Pancreas (tissue), 10 donors: ENCODE measurements around the gene RYR3. TPM values are rescaled to one million over a fixed set of nuclear protein-coding genes. Genes with fewer than 3 reads are reported as not detected.

Experiments
- ATAC-seq, 4 donors: fragments of 200-7000 bp; cut with Tn5 transposase; one replicate each; pipeline versions ENCODE4 v1.8.0 to v1.9.1; 2020; ENCODE audit warnings: mild to moderate bottlenecking in 4 of 4, moderate library complexity in 4 of 4
- DNase-seq, 6 donors: peaks; one replicate each; pipeline ENCODE4 v3.0.0-alpha.2; 2020
- FAIRE-seq: peaks from 2 replicates; lab custom pipeline; 2012; peaks lifted over from hg19 to GRCh38; lab: Jason Lieb, UNC
- H3K27ac ChIP-seq, 4 donors: fragments of 200-600 bp; sonication (generic); 1 replicate in 3 of 4; 2 replicates in 1 of 4; pipeline versions ENCODE4 v1.5.0 to v1.8.0; 2020
- H3K27me3 ChIP-seq, 4 donors: fragments of 200-600 bp; one replicate each; pipeline ENCODE4 v1.8.0; 2021
- H3K36me3 ChIP-seq, 3 donors: fragments of 200-600 bp; sonication (generic) in 1 of 3; one replicate each; pipeline versions ENCODE4 v1.5.0 to v1.8.0; 2020 to 2021
- H3K4me1 ChIP-seq, 3 donors: fragments of 200-600 bp; one replicate each; pipeline ENCODE4 v1.8.0; 2021
- H3K4me3 ChIP-seq, 4 donors: fragments of 200-600 bp; sonication (generic) in 2 of 4; one replicate each; pipeline versions ENCODE4 v1.5.0 to v1.8.0; 2020 to 2021
- H3K9me3 ChIP-seq, 4 donors: fragments of 200-600 bp; one replicate each; pipeline ENCODE4 v1.8.0; 2021
- CTCF ChIP-seq, 4 donors: fragments of 200-600 bp; sonication (generic) in 3 of 4; IDR thresholded peaks; one replicate each; pipeline versions ENCODE4 v1.5.0 to v1.8.0; 2021; ENCODE audit warnings: antibody characterized with exemption in 4 of 4
- WGBS, 2 donors: extraction: QIAGEN DNeasy Blood & Tissue Kit; methylation state at CpG; one replicate each; pipeline ENCODE4 v1.1.7; 2013; 5-methylcytosine and 5-hydroxymethylcytosine counted together
- intact Hi-C, 3 donors: fragments of 100-400 bp; cut with DNase I; formaldehyde crosslinking; loops; one replicate each; pipeline versions ENCODE4 v1.11.1 to v1.14.2; 2022
- polyA plus RNA-seq, 2 donors: library from polyadenylated mRNA; stranded (reverse); fragments of 200-250 nt; gene quantifications; one replicate each; pipeline ENCODE4 v1.2.3, GENCODE V29; 2013
- total RNA-seq, 6 donors: library from RNA; stranded (reverse); fragmentation: NEBNext Ultra II Directional in 4 of 6; extraction: Animal tissue kit (Norgen Biotek cat#: 25700) in 4 of 6; gene quantifications; one replicate each; pipeline versions ENCODE4 v1.2.1 to v1.2.4, GENCODE V29; 2021 to 2023
- donor health status: healthy with polysubstance abuse.
- donor health status: DM: no; HTN: no; CAD: no; lungs with moderate emphysema.
- donor health status: DM: no; HTN: no; CAD: no.
- donor health status: control.
- donor health status: control.
- donor health status: Bipolar disorder and iron deficiency.
- donor health status: DM: yes; HTN: yes; CAD: no.
- donor health status: DM: no; HTN: no; CAD: no.
- donor health status: DM: no; HTN: no; CAD: no.
- donor health status: DM: yes; HTN: yes; CAD: no.

RYR3 gene
- total and polyA plus RNA-seq, 8 donors = 0.03 to 0.52 (median 0.13) TPM

- intact Hi-C loops = no loop called here
- TF ChIP-seq CTCF (IDR thresholded peaks at IDR 0.05) = peak; percentile 44 to 79 (median 56)
- no peaks in the 10 kb centered on the region for H3K36me3 ChIP-seq
- no peaks in the 10 kb centered on the region for H3K4me1 ChIP-seq
- 28 to 30% methylated on average over 15 of the region's 15 CpGs for WGBS, 2 donors
- no peak overlapping the region for H3K4me3 ChIP-seq
- H3K27me3 ChIP-seq = no peaks in the 10 kb centered on the region
- peak in 3 of 6 donors; percentile 19 to 28 (median 28) for DNase-seq
- no peak for FAIRE-seq
- H3K9me3 ChIP-seq = no peaks in the 10 kb centered on the region
- peak; percentile 50 to 82 (median 80) for ATAC-seq
- H3K27ac ChIP-seq = no peak overlapping the region
Observed at GRCh38 chr15:33737687-33738601, 427.2 kb downstream of the RYR3 start.

- no peak overlapping the region for H3K4me3 ChIP-seq
- FAIRE-seq = no peak
- no peak for TF ChIP-seq CTCF (IDR thresholded peaks at IDR 0.05)
- H3K4me1 ChIP-seq = no peaks in the 10 kb centered on the region
- no peak overlapping the region for H3K27ac ChIP-seq
- DNase-seq = no peak
- intact Hi-C loops = no loop called here
- no peaks in the 10 kb centered on the region for H3K9me3 ChIP-seq
- 44 to 49% methylated on average over 6 of the region's 6 CpGs for WGBS, 2 donors
- no peaks in the 10 kb centered on the region for H3K36me3 ChIP-seq
- no peak for ATAC-seq
- no peaks in the 10 kb centered on the region for H3K27me3 ChIP-seq
Observed at GRCh38 chr15:33738941-33739664, 428.3 kb downstream of the RYR3 start.

GRCh38 chr15:33742306-33742705 is 431.5 kb downstream of the RYR3 start:
- H3K36me3 ChIP-seq = no peaks in the 10 kb centered on the region
- no peak overlapping the region for H3K27ac ChIP-seq
- no peak for TF ChIP-seq CTCF (IDR thresholded peaks at IDR 0.05)
- no peaks in the 10 kb centered on the region for H3K9me3 ChIP-seq
- WGBS, 2 donors = 45 to 53% methylated on average over 3 of the region's 3 CpGs
- ATAC-seq (no peak), DNase-seq (no peak), FAIRE-seq (no peak)
- intact Hi-C loops = no loop called here
- H3K27me3 ChIP-seq = no peaks in the 10 kb centered on the region
- H3K4me1 ChIP-seq = no peaks in the 10 kb centered on the region
- no peak overlapping the region for H3K4me3 ChIP-seq

- DNase-seq = no peak
- Histone ChIP-seq H3K27ac (no peak overlapping the region), H3K4me3 (no peak overlapping the region), H3K4me1 (no peaks in the 10 kb centered on the region), H3K9me3 (no peaks in the 10 kb centered on the region), H3K27me3 (no peaks in the 10 kb centered on the region), H3K36me3 (no peaks in the 10 kb centered on the region)
- ATAC-seq = no peak
- intact Hi-C loops = no loop called here
- no peak for FAIRE-seq
- WGBS, 2 donors = 56 to 62% methylated on average over 2 of the region's 2 CpGs
- no peak for TF ChIP-seq CTCF (IDR thresholded peaks at IDR 0.05)
Observed at GRCh38 chr15:33742800-33743199, 432.0 kb downstream of the RYR3 start.
